HG03045 (cell line): ENCODE measurements around the gene PDE3B.
"Not testable (repeated sequence)": the region's sequence is repeated elsewhere in the genome, so short reads cannot be mapped to it uniquely, and the experiment has no call there.

Experiments used
- ATAC-seq: cut with Tn5 transposase; IDR thresholded peaks from one replicate; pipeline ENCODE4 v1.9.1; 2021; ENCODE audit warnings: mild to moderate bottlenecking, moderate library complexity; ENCODE audit not compliant: unreplicated experiment

PDE3B gene

DNA sequence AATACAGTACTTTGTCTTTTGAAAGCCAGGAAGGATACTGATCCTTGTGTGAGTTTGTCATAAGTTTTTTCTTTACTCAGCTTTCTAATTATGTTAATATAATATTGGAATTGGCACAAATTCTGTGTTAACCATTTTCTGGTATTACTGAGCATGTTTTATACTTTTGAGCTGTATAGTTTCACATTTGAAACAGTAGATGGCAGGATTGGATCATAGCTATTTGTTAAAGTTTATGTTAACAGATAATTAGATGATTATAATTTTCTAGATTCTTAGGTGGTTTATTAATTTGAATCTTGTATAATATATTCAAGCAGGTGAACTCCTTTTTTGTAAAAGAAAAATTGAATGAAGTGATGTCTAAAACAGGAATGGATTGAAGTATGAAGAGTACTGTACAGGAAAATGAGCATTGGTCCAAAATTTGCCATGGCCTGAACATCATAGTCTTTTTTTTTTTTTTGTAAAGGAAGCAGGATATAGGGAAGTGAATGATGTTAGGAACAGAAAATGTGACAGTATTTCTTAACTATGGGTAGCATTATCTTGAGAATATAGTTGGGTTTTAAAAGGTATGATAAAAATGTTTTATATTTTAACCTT lies 146.4 kb downstream of the PDE3B start:
- no peak for ATAC-seq

DNA sequence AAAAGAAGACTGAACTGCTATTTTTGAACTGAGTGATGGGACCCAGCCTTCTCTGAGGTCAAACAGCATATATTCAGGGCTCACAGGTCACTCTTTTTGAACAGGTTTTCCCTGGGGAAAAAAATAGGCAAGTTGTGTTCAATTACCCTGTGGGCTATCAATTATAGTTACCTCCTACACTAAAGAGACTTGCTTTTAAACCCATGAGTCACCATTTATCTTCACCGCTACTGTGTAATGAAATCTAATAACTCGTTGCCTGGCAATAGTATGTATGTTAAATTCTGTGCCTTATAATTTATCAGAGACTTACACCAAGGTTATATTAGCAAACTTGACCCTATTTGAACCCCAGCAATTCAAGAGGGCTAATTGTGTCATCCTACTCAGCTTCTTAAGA lies 149.9 kb downstream of the PDE3B start:
- ATAC-seq: no peak

DNA sequence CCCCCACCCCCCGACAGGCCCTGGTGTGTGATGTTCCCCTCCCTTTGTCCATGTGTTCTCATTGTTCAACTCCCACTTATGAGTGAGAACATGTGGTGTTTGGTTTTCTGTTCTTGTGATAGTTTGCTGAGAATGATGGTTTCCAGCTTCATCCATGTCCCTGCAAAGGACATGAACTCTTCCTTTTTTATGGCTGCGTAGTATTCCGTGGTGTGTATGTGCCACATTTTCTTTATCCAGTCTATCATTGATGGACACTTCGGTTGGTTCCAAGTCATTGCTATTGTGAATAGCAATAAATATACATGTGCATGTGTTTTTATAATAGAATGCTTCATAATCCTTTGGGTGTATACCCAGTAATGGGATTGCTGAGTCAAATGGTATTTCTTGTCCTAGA lies 152.4 kb downstream of the PDE3B start:
- ATAC-seq: not testable (repeated sequence)

DNA sequence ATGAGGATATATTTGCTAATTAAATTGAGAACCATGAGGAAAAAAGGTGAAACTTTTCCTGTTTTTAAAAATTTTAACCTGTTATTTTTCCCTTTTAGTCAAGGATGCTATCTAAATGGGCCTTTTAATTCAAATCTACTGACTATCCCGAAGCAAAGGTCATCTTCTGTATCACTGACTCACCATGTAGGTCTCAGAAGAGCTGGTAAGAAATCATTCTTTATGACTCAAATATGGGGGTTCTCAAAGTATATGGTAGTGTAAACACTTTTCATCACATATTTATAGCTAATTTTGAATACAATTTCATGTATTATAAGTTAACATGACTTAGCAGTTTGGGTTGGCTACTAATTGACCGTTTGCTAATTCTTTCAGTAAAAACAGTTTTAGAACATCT lies 160.2 kb downstream of the PDE3B start:
- ATAC-seq: no peak

DNA sequence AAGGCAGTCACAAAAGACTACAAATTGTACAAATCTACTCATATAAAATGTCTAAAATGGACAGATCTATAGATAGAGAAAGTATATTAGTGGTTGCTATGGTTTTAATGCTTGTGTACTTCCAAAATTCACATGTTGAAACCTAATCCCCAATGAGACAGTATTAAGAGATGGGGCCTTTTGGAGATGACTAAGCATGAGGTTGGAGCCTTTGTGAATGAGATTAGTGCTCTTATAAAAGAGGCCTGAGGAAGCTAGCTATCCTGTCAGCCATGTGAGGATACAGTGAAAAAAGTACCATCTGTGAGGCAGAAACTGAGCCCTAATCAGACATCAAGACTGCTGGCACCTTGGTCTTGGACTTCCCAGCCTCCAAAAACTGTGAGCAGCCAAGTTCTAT lies 165.9 kb downstream of the PDE3B start:
- ATAC-seq: no peak

DNA sequence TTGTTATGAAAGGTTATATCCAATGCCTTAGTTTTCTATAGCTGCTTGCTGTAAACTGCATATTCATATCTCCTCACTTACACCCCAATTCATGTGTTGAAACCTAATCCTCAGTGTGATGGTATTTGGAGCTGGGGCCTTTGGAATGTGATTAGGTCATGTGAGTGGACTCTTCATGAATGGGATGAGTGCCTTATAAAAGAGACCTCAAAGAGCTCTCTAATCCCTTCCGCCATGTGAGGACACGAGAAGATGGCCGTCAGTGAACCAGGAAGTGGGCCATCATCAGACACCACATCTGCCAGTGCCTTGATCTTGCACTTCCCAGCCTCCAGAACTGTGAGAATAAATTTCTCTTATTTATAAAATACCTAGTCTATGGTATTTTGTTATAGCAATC lies 169.2 kb downstream of the PDE3B start:
- ATAC-seq: no peak

DNA sequence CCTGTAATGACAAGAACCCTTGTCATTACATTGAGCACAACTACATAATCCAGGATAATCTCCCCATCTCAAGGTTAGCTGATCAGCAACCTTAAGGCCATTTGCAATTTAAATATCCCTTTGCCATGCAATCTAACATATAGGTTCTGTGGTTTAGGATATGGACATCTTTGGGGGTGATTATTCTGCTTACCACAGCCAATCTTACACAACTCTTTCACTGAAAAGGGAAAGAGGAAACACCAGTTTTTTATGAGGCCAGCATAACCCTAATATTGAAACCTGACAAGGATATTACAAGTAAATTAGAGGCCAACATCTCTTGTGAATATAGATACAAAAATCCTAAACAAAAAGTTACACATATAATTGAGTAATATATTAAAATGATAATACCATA lies 169.9 kb downstream of the PDE3B start:
- ATAC-seq: no peak

DNA sequence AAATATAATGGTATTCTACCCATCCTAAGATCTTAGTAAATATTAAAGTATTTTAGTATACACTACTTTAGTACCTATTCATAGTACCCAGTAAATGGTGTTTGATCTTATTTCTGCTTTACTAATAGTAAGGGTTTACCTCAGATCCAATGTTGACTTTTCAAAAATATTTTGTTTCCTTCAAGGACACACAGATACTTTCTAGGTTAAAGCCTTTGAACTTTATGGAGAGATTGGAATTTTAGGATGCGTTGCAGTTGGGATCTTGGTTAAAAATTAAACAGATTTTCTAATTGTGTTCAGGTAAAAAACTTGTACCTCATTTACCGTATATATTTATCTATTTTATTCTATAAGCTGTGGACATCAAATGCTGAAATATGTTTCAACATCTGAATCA lies 175.2 kb downstream of the PDE3B start:
- ATAC-seq: no peak

DNA sequence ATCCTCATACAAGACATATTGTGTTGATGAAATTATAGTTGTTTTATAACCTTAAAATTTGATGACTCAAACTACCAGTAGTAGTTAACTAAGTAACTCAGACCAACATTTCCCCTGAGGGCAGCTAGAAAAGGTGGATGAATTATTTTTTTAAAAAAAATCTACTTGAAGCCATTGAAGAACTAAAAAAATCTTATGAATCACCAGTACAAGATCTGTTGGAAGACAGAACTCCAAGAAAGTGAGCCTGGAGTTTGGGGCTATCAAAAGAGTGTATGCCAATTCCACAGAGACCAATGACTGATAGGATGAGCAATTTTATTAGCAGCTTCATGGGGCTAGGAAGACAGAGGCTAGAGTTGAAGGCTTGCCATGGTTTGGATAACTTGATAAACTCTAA lies 176.0 kb downstream of the PDE3B start:
- no peak for ATAC-seq

DNA sequence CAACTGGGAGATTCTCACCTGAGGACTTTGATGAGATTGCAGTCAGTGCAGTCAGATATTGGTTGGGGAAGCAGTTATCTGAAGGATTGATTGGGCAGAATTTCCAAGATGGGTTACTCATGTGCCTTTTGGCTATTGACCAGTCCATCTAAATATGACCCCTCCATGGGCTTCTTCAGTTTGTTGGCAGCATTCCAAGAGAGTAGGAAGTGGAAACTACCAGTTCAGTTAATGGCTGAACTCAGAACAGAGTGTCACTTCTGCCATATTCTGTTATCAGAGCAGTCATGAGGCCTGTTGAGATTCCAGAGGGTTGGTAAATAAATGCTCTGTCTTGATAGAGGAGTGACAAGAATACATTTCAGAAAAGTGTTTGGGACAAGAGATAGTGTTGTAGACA lies 177.4 kb downstream of the PDE3B start:
- ATAC-seq: no peak

DNA sequence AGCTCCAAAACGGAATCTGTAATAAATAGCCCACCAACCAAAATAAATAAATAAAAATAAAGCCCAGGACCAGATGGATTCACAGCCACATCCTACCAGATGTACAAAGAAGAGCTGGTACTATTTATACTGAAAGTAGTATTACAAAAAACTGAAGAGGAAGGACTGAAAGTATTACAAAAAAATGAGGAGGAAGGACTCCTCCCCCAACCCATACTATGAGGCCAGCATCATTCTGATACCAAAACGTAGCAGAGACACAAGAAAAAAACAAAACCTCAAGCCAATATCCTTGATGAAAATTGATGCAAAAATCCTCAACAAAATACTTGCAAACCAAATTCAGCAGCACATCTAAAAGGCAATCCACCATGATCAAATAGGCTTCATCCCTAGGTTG lies 183.0 kb downstream of the PDE3B start:
- ATAC-seq: no peak

DNA sequence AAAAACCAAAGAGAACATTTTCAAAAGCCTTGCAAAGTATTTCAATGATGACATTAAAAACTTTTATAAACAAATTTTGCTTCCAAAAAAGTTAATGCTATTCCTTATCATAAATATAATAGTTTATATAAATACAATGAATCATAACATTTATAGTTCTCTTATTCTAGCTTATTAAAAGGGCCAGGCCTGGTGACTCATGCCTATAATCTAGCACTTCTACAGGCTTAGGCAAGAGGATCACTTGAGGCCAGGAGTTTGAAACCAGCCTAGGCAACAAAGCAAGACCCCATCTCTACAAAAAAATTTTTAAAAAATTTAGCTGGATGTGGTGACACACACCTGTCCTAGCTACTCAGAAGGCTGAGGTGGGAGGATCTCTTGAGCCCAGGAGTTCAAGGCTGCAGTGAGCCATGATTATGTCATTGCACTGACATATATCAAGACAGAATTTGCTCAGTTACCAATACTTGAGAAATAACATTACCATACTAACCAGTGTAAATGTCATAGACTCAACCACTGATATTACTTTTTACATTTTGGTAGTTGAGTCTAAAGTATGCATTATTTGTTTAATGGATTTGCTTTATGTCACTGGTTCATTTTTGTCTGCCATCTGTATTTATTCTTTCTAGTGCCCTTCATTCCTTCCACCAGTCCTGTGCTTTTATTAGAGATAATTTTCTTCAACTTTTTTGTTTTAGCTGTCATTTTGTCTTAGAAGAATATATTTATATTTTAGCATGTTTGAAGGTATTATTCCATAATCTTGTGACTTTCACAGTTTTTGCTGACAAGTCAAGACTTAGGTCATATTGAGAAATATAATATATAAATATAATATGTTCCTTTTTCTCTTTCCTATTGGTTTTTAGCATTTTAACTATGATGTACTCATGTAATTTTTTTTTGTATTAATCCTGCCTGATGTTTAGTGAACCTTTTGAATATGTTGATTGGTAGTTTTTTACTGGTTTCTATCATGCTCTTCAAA lies 192.2 kb downstream of the PDE3B start:
- ATAC-seq: no peak

DNA sequence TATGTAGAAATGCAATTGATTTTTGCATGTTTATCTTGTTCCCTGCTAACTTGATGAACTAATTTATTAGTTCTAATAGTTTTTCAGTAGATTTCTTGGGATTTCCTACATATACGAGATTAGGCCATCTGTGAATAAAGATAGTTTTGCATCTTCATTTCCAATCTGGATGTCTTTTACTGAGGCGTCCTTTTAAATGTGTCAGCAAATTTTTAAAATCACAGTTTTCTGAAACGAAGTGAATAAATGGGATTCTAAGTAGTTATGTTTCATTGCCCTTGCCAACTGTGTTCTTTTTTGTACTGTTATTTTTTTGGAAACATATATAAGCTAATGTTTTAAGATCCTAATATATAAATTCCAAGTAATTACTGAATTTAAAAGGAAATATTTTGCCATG lies 198.4 kb downstream of the PDE3B start:
- ATAC-seq: no peak

DNA sequence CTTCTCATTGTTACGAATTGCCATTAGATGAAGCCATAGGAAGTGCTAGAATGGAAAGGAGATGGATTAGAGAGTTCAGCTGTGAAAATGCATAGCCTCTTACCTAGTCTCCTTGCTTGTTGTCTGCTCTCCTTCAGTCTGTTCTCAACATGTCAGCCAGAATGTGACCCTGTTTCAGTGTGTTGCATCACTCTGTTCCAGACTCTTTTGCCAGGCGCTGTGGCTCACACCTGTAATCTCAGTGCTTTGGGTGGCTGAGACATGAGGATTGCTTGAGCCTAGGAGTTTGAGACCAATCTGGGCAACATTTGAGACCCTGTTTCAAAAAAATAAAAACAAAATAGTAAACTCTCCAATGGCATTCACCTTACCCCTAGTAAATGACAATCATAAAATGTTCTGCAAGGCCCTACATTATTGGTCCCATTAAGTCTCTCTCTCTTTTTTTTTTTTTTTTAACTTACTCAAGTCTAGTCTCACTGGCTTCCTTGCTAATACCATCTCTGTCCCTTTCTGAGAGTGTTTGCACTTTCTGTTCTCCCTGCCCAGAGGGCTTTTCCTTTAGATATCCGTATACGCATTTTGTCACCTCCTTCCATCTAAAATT lies 209.1 kb downstream of the PDE3B start:
- ATAC-seq: no peak

DNA sequence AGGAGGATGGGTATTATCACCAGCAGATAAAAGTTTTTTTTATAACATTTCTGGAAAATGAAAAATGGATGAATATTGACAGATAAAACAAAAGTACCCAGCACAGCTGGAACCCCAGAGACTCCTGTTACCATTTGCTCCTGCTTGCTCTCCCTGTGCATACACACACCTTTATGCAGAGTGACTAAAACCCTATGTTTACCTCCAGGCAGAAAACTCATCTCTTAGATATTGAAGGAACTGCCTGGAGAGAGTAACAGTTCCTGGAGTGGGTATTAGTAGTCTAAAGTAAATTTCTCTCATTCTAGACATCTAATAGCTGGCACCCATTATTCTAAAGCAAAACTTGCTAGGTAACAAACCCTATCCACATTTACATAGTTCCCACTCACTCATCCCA lies 210.5 kb downstream of the PDE3B start:
- ATAC-seq: no peak

DNA sequence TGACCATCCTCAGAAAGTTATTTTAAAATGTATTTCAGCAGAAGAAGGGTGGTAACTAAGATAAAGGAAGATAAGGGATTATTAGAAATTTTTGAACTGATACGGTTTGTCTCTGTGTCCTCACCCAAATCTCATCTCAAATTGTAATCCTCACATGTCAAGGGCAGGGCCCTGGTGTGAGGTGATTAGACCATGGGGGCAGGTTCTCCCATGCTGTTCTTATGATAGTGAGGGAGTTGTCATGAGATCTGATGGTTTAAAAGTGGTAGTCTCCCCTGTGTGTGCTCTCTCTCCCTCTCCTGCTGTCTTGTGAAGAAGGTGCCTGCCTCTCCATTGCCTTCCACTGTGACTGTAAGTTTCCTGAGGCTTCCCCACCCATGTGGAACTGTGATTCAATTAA lies 212.3 kb downstream of the PDE3B start:
- no peak for ATAC-seq

DNA sequence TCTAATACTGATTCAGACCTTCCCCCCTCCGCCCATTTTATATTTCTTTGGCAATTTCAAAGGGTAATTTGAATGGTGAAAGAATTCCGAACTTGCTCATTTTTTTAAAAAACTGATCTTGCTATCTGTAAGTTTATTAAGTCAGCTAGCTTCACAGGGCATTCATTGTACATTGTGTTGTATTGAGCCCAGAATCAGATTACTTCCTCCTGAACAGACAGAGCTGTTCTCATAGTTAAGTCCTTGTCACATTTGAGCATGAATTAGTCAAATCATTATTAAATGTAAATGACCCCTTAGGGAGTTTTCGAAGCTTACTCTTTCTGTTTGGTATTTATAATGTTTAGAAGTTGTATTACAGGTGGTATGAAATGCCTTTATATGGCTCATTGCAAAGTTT lies 214.0 kb downstream of the PDE3B start:
- no peak for ATAC-seq

DNA sequence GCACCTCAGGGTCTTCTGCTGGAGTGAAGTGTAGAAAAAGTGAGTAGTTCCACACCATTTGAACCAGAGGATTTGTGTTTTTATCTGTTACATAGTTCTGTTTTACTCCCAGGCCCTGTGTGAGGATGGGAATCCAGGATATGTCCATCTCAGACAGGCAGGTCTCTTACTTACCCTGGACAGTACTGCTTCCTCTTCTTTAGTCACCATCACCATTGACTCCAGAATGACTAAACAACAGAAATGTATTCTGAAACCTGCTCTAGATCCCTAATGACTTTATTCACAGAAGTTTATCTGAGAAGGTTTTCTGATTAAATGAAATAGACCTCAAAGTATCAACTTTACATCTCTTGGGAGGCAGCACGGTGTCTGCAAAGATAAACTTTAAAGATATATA lies 214.8 kb downstream of the PDE3B start:
- ATAC-seq: no peak

DNA sequence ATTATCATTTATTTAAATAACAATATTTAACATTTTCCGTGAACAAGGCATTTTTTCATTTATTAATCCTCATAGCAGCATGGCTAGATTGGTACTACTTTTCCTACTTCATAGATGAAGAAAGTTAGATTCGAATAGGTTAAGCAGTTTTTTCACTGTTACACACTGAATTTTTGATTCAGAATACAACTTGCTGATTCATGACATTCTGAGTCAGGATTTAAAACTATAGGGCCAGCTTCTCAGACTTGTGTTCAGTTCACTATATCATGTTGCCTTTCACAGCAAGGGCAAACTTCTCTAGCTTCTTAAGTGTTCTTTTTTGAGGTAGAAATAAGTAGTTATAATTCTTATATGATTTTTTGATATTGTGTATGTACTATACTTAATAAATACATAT lies 216.9 kb downstream of the PDE3B start:
- no peak for ATAC-seq

DNA sequence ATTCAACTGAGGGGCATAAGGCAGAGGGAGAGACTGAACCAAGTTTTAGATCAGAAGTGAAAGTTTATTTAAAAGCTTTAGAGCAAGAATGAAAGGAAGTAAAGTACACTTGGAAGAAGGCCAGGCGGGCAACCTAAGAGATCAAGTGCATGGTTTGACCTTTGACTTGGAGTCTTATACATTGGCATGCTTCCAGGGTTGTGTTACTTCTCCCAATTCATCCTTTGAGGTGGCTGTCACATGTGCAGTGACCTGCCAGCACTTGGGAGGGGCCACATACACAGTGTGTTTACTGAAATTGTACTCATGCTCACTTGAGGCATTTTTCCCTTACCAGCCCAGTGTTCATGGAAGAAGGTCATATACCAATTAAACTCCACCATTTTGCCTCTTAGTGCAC lies 218.1 kb downstream of the PDE3B start:
- ATAC-seq: no peak

DNA sequence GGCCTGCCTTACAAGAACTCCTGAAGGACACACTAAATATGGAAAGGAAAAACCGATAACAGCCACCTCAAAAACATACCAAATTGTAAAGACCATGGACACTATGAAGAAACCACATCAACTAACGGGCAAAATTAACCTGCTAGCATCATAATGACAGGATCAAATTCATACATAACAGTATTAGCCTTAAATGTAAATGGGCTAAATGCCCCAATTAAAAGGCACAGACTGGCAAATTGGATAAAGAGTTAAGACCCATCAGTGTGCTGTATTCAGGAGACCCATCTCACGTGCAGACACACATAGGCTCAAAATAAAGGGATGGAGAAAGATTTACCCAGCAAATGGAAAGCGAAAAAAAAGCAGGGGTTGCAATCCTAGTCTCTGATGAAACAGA lies 220.2 kb downstream of the PDE3B start:
- ATAC-seq: not testable (repeated sequence)

DNA sequence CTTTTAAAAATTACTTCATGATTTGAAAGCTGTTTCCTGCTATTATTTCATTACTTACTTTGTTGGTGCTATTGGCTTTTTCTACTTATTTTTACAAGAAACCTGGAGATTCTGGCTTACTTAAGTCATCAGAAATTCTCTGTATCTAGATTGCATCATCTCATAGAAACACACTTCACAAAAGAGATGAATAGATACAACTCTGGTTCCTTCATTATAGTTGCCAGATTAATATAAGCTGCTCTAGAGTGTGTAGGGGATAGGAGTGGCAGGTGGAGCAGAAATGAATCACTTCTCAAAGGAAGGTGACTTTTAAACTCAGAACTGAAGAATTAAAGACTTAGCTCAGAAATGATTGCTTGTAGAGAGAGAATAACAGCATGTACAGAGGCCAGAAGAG lies 228.4 kb downstream of the PDE3B start:
- ATAC-seq: no peak
